HEK293T (cell line): ENCODE results near the gene MSH3.
"Not testable (repeated sequence)": the region's sequence is repeated elsewhere in the genome, so short reads cannot be mapped to it uniquely, and the experiment has no call there.

Experiments
- BHLHE40 ChIP-seq: fragments of 450-650 bp; IDR thresholded peaks from 2 replicates; pipeline ENCODE4 v1.6.1; 2016; ENCODE audit warnings: mild to moderate bottlenecking, moderate library complexity, borderline replicate concordance
- FOXA1 ChIP-seq: fragments of 450-650 bp; IDR thresholded peaks from 2 replicates; pipeline ENCODE4 v1.6.1; 2016; ENCODE audit warnings: mild to moderate bottlenecking
- FOXK2 ChIP-seq: fragments of 450-650 bp; IDR thresholded peaks from 2 replicates; pipeline ENCODE4 v1.6.1; 2016; ENCODE audit warnings: mild to moderate bottlenecking

- TF ChIP-seq FOXK2, BHLHE40, FOXA1: not testable (repeated sequence)
These were observed 248.2 kb downstream of the MSH3 start for GRCh38 chr5:80902624-80903023.
